GM12892 (cell line): ENCODE results near the gene KCNK7.

Experiments used
- POLR2A ChIP-seq: IDR thresholded peaks from 2 replicates; pipeline ENCODE4 v1.6.1; 2011; ENCODE audit warnings: low read depth, low read length, control low read depth
- POLR2AphosphoS5 ChIP-seq: IDR thresholded peaks from 2 replicates; pipeline ENCODE4 v1.6.1; 2011; ENCODE audit warnings: low read depth, low read length, control low read depth
- TAF1 ChIP-seq: IDR thresholded peaks from 2 replicates; pipeline ENCODE4 v1.6.1; 2011; ENCODE audit warnings: low read depth, mild to moderate bottlenecking, control low read depth, low read length, borderline replicate concordance

DNA sequence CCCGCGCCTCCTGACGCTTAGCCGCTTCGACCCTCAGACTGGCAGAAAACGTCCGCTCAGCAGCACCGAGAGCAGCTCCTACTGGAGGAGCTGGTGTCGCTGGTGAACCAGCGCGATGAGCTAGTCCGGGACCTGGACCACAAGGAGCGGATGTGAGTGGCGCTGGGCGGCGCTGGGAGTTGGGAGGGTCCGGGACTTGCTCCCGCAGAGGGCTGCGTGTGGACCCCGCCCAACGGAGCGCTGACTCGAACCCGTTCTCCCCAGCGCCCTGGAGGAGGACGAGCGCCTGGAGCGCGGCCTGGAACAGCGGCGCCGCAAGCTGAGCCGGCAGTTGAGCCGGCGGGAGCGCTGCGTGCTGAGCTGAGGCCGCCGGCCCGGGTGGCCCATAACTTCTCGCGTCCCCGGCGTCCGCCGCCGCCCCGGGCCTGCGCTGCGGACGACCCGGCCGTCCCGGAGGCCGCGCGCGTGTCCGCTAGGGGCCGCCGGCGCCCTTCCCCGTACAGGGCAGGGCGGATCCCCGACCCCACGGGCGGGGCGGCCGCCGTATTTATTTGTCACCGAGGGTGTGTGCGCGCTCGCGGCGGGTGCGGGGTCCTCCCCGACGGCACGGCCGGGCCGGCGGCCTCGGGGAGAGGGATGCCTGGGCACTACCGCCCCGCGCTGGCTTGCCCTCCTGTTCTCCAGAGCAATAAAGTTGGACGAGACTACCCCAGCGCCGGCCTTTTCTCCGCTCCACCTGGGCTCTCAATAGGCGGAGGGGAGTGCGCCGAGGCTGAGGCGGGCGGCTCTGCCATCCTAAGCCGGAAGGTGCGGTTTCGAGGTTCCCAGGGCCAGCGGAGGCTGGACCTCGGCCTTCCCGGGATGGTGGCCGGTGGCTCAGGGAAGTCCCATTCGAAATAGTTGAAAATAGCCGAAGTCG, 3.4 kb downstream of the KCNK7 start:
- TF ChIP-seq TAF1 (no peak), POLR2A (no peak), POLR2AphosphoS5 (no peak)
